Natural killer cell treated with Interleukin-12 subunit alpha and Interleukin-12 subunit beta and Interleukin-15 and Interleukin-18, amount 100 ng/mL, for 72 hours (primary cell): ENCODE measurements around the gene FAM13A. TPM values are rescaled to one million over a fixed set of nuclear protein-coding genes. Genes with fewer than 3 reads are reported as not detected.

ENCODE experiments used
- ATAC-seq, 2 donors: fragments of 150-1000 bp; cut with Tn5 transposase in 1 of 2; sonication (Bioruptor Pico), chemical (Tn5 transposase) in 1 of 2; 2 replicates each; pipeline ENCODE4 v1.10.0; 2021
- DNase-seq: peaks from one replicate; pipeline ENCODE4 v3.0.0; 2022; ENCODE audit warnings: low spot score
- H3K27ac Mint-ChIP-seq, 2 donors: 1 replicate in 1 of 2; 2 replicates in 1 of 2; pipeline ENCODE4 v1.8.0; 2022; ENCODE audit warnings: mixed read lengths in 2 of 2, mild to moderate bottlenecking in 1 of 2, moderate library complexity in 1 of 2
- H3K27me3 Mint-ChIP-seq, 2 donors: 1 replicate in 1 of 2; 2 replicates in 1 of 2; pipeline ENCODE4 v1.8.0; 2022; ENCODE audit warnings: mixed read lengths in 2 of 2
- H3K36me3 Mint-ChIP-seq: one replicate; pipeline ENCODE4 v1.8.0; 2022; ENCODE audit warnings: mixed read lengths
- H3K4me1 Mint-ChIP-seq, 2 donors: 1 replicate in 1 of 2; 2 replicates in 1 of 2; pipeline ENCODE4 v1.8.0; 2022; ENCODE audit warnings: low read depth in 2 of 2, mixed read lengths in 2 of 2, mild to moderate bottlenecking in 1 of 2
- H3K4me3 Mint-ChIP-seq: one replicate; pipeline ENCODE4 v1.8.0; 2022; ENCODE audit warnings: mixed read lengths
- H3K9me3 Mint-ChIP-seq: 2 replicates; pipeline ENCODE4 v1.8.0; 2022; ENCODE audit warnings: mixed read lengths
- total RNA-seq, 2 donors: library from RNA; stranded (reverse); gene quantifications; one replicate each; pipeline ENCODE4 v1.2.3, GENCODE V29; 2022

The FAM13A gene
- total RNA-seq, 2 donors from 2014 or later = 0.73 to 2.1 TPM

DNA sequence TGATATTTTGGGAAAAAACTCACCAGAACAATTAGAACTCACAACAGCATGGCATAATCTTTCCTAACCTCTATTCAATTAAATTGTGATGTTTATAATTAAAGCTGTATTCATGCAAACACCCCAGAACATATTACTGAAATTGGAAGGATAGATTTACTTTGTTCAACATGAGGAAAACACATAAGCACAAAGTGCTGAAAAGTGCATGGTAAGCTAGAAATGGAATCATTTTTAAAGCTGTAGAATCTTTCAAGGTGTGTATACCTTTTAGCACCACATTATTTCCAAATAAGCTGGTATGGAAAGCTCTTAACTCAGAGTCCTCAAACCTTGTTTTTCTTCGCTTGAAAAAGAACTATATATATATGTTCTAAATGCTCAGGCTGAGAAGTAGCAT, 268.6 kb downstream of the FAM13A start:
- Mint-ChIP-seq H3K27me3 (no peaks in the 10 kb centered on the region), H3K9me3 (no peaks in the 10 kb centered on the region), H3K36me3 (no peaks in the 10 kb centered on the region), H3K4me3 (no peak overlapping the region), H3K4me1 (peaks cover 13 to 20% of the 10 kb centered on the region in 2 donors), H3K27ac (no peak overlapping the region)
- DNase-seq (no peak), ATAC-seq (no peak)

DNA sequence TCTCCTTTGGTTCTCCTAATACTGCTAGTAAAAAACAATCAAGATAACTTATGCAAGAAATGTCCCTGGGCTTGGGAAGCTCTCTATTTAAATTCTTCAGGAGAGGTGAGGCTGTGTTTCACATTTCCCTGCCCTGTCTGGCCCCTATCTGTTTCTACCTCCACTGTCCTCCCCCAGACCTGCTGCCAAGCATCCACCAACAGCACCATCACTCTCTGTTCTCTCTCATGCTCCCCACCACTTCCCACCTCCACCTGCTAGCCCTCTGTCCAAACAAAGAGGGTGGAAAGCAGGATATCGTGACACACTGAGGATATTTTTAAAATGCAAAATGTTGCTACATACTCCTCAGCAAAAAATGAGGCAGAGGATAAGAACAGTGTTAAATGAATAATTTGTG, 271.0 kb downstream of the FAM13A start:
- Mint-ChIP-seq H3K36me3 (no peaks in the 10 kb centered on the region), H3K4me3 (no peak overlapping the region), H3K4me1 (peaks cover 0 to 2% of the 10 kb centered on the region in 2 donors), H3K9me3 (no peaks in the 10 kb centered on the region), H3K27me3 (no peaks in the 10 kb centered on the region), H3K27ac (no peak overlapping the region)
- DNase-seq = no peak
- no peak for ATAC-seq

DNA sequence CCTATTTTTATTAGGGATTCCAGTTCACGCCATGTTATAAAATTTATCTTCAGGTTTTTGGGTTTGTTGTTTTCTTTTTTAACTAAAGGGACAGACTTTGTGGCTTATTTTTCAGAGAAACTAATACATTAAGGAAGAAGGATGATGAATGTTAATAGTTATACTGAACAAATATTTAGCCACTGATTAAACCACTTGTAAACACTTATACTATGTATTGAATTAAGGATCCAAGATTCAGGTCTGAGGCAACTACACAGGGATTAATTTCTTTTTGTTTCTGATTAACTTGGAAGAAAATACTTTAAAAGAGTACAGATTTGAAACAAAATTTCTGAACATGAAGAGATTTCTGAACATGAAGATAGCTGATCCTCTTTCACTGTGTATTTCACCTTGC, 276.6 kb downstream of the FAM13A start:
- no peak overlapping the region for H3K4me3 Mint-ChIP-seq
- H3K9me3 Mint-ChIP-seq = no peaks in the 10 kb centered on the region
- H3K4me1 Mint-ChIP-seq = no peaks in the 10 kb centered on the region
- no peak for ATAC-seq
- H3K27me3 Mint-ChIP-seq = no peaks in the 10 kb centered on the region
- H3K27ac Mint-ChIP-seq = no peak overlapping the region
- no peaks in the 10 kb centered on the region for H3K36me3 Mint-ChIP-seq
- no peak for DNase-seq

DNA sequence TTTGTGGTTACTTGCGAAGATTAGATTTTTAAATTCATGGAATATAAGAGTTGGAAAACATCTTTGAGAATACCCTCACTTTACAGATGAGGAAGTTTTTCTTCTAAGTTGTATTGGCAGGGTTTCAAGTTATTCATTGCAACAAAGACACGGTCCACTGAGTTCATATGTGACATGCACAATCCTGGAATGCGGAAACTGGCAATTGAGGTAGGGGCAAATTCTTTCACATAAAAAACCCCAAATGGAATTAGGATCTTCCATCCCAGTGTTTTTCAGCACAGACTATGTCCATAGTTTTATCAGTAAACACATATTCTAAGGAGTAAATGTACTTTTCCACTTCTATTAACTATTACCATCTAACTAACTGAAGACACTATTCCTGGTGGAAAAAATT, 277.6 kb downstream of the FAM13A start:
- Mint-ChIP-seq H3K27ac (no peak overlapping the region), H3K4me3 (no peak overlapping the region), H3K9me3 (no peaks in the 10 kb centered on the region), H3K4me1 (no peaks in the 10 kb centered on the region), H3K27me3 (no peaks in the 10 kb centered on the region), H3K36me3 (peaks cover 5% of the 10 kb centered on the region)
- DNase-seq = no peak
- ATAC-seq = no peak

DNA sequence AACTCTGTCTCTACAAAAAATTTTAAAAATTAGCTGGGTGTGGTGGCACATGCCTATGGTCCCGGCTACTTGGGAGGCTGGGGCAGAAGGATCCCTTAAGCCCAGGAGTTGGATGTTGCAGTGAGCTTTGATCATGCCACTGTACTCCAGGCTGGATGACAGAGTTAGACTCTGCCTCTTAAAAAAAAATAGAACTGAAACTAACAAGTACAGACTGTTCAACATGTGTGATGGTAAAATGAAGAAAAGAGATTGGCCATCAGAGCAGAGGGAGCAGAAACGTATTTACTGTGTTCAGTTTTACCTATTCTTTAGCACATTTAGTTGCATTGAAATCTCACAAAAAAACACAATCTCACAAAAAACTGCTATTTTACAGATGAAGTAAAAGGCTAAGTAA, 281.5 kb downstream of the FAM13A start:
- Mint-ChIP-seq H3K27me3 (no peaks in the 10 kb centered on the region), H3K9me3 (no peaks in the 10 kb centered on the region), H3K27ac (no peak overlapping the region), H3K36me3 (peaks cover 5% of the 10 kb centered on the region), H3K4me3 (no peak overlapping the region), H3K4me1 (no peaks in the 10 kb centered on the region)
- no peak for DNase-seq
- no peak for ATAC-seq

DNA sequence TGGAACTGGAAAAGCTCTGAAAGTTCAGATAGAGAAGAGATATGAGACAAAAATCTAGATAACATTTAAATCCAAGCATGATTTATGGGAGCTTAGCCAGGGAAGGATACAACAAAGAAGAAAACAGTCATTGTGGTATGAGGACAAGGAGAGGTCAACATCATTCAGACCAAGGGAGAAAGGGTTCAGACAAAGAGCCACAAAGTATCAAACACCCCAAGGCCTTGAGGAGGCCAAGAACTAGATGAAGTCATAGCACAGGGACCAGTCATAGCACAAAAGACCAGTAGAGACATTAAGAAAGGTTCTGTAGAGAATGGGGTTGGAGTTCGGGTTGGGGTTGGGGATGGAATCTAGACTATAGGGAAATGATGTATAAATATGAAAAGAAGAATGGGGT, 282.0 kb downstream of the FAM13A start:
- ATAC-seq (no peak), DNase-seq (no peak)
- Mint-ChIP-seq H3K4me3 (no peak overlapping the region), H3K27me3 (no peaks in the 10 kb centered on the region), H3K36me3 (peaks cover 5% of the 10 kb centered on the region), H3K27ac (no peak overlapping the region), H3K4me1 (no peaks in the 10 kb centered on the region), H3K9me3 (no peaks in the 10 kb centered on the region)

DNA sequence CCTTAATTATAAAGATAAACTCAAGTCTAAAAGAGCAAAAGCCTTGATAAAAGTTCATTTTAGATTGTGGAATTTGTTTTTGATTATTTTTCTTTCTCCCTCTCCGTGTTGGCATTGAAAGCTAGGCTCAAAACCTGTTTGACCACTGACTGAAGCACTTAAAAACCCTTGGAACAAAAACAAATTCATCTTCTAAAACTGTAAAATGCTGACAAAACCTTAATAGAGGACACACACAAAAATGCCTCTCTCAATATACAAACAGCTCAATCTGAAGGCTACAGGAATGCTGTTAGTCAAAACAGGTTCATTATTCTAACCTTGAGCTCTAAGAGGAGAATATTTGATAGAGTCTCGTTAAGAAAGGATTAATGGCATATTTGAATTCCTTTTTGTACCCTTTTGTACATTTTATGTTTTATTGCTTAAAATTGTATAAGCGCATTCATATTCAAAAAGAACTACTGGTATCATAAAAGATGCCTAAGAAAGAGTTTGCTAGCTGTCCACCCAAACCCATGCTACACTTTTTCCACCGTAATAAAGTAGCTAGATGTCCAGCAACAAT, 285.0 kb downstream of the FAM13A start:
- ATAC-seq (no peak), DNase-seq (no peak)
- Mint-ChIP-seq H3K27me3 (no peaks in the 10 kb centered on the region), H3K4me1 (no peaks in the 10 kb centered on the region), H3K27ac (no peak overlapping the region), H3K4me3 (no peak overlapping the region), H3K36me3 (peaks cover 5% of the 10 kb centered on the region), H3K9me3 (no peaks in the 10 kb centered on the region)

DNA sequence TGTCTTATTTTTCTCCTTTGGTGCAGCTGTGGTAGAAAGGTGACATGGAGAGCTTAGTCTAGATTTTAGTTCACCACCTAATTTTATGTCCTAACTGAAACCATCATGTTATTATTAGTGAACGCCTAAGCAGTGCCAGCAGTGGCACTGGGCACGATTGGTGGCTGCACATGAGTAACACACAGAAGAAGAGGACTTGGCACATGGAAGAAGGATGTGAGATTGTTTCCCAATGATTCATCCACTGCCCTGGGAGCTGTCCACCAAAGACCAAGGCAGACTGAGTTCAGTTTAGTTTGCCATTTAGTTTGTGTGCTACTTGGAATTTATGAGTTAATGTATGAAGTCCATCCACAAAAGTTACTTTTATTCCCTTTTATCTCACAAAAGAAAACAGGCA, 291.3 kb downstream of the FAM13A start:
- Mint-ChIP-seq H3K27ac (no peak overlapping the region), H3K4me1 (peaks cover 12 to 13% of the 10 kb centered on the region in 2 donors), H3K9me3 (no peaks in the 10 kb centered on the region), H3K27me3 (no peaks in the 10 kb centered on the region), H3K4me3 (no peak overlapping the region), H3K36me3 (no peaks in the 10 kb centered on the region)
- ATAC-seq (no peak), DNase-seq (no peak)

DNA sequence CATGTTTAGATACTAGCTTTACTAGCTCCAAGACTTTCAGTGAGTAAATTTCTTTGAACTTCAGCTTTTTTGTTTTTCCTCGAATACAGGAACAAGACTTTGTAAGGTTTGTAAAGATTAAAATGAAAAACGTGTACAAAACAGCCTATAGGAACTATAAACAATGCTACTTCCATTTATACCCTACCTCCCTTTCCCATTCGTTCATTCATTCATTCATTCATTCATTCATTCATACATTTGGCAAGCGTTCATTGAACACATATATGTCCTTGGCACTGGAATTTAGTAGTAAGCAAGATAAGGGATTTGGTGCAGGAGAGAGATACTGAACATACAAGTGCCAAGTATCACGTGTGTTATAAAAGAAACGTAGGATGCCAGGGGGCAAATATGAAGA, 293.9 kb downstream of the FAM13A start:
- H3K36me3 Mint-ChIP-seq = no peaks in the 10 kb centered on the region
- H3K27me3 Mint-ChIP-seq = no peaks in the 10 kb centered on the region
- H3K4me3 Mint-ChIP-seq = no peak overlapping the region
- ATAC-seq = no peak
- H3K27ac Mint-ChIP-seq = no peak overlapping the region
- DNase-seq = no peak
- peaks cover 12 to 13% of the 10 kb centered on the region in 2 donors for H3K4me1 Mint-ChIP-seq
- no peaks in the 10 kb centered on the region for H3K9me3 Mint-ChIP-seq

DNA sequence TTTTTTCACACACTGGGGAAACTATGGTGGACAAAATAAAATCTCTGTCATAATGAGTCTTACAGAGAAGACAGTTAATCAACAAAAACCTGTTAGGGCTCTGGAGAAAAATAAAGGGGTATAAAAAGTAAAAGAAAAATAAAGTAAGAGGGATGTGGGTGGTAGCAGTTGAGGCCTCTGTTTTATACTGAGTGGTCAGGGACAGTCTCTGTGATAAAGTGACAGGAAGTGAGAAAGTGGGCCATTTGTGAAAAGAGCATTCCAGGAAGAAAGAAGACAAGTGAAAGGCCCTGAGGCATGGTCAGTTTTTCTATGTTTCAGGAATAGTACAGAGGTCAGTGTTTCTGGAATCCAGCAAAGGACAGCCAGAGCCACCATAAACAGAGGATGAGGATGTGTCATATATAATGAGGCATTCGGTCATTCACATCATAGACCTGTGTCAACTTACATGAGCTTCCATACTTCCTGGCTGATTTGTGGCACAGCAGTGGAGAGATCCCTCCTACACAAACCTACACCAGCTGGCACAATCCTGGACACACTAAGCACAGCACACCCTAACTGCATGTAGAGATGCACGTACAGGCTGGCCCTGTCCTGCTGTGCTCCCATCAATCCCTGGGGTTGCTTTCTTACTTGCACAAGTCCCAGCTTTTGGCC, 295.0 kb downstream of the FAM13A start:
- peak; percentile 54 to 63 for ATAC-seq
- Mint-ChIP-seq H3K4me3 (no peak overlapping the region), H3K27me3 (no peaks in the 10 kb centered on the region), H3K9me3 (no peaks in the 10 kb centered on the region), H3K4me1 (peaks cover 12 to 13% of the 10 kb centered on the region in 2 donors), H3K27ac (peak overlapping the region in 1 of 2 donors; percentile 3), H3K36me3 (no peaks in the 10 kb centered on the region)
- DNase-seq = no peak

DNA sequence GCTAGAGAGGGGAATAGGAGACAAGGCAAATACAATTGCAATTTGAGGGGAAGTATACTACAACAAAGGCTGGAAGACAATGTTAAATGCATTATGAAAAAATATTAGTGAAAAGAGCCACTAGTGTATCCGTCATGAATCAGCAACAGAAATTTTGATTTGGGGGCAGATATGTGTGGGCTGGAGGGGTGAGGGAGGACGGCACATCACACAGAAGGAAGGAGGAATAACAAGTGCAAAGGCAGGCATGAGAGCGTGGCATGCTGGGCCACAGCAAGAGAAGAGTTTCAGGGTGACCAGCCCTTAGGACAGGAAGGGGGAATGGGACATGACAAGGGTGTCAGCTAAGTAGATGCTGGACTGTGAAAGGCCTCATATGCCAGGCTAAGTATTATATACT, 295.6 kb downstream of the FAM13A start:
- ATAC-seq (no peak), DNase-seq (no peak)
- Mint-ChIP-seq H3K27me3 (no peaks in the 10 kb centered on the region), H3K36me3 (no peaks in the 10 kb centered on the region), H3K27ac (no peak overlapping the region), H3K4me3 (no peak overlapping the region), H3K4me1 (peaks cover 12 to 13% of the 10 kb centered on the region in 2 donors), H3K9me3 (no peaks in the 10 kb centered on the region)

DNA sequence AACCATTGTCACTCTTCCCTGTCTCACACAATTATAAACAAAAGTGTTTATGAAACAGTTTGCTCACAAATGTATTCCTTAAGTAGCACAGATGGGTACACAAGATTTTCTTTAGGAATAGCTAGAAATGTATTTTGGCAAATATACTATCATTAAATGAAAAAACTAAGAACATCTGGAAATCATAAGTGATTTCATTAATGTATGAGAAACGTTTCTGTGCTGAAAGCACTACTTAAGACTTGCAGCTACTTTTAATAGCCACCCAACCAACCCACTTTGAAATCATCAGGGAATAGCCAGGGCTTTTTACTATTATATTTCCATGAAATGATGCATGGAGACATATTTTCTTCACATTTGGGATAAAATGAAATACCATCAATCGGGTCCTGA, 297.1 kb downstream of the FAM13A start:
- Mint-ChIP-seq H3K4me1 (peaks cover 12 to 13% of the 10 kb centered on the region in 2 donors), H3K4me3 (no peak overlapping the region), H3K27me3 (no peaks in the 10 kb centered on the region), H3K9me3 (no peaks in the 10 kb centered on the region), H3K27ac (no peak overlapping the region), H3K36me3 (no peaks in the 10 kb centered on the region)
- ATAC-seq (no peak), DNase-seq (no peak)

DNA sequence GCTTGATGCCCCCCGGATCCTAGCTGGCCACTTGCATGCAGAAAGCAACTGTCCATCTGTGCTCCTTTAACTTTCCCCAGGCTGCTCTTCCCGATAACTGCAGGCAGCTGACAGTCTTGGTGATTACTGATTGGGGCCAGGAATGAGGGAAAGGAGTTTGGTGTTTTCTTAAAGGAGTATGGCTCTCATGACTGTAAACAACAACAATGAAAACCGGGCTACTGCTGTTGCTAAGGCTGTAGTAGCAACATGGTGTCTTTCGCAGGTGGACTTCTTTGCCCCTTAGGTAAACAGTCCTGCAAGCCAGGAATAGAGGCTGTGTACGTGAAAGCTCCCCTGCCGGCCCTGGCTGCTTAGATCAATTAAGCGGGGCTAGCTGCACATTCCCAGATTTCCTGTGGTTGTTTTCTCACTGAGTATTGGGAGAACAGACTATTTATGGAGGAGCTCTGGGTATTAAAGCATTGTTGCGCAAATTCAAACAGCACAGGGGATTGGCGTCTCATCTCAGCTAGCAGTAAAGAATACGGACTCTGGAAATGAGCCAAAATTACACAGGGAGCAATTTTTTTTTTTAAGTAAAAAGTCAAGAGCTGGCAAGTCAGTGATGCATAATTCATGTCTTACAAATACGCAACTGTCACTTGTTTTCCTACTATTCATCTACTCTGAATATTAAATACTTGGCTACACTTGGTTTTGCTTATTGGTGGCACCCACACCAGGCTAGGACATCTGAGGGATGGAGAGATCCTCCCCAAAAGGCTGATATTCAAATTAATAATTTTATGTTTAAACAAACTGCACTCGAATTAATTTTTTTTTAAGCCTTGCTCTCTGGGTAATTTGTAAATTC, 297.7 kb downstream of the FAM13A start:
- DNase-seq (no peak), ATAC-seq (no peak)
- Mint-ChIP-seq H3K27ac (peak overlapping the region in 1 of 2 donors; percentile 8), H3K27me3 (no peaks in the 10 kb centered on the region), H3K9me3 (no peaks in the 10 kb centered on the region), H3K36me3 (no peaks in the 10 kb centered on the region), H3K4me1 (peaks cover 12 to 13% of the 10 kb centered on the region in 2 donors), H3K4me3 (no peak overlapping the region)

DNA sequence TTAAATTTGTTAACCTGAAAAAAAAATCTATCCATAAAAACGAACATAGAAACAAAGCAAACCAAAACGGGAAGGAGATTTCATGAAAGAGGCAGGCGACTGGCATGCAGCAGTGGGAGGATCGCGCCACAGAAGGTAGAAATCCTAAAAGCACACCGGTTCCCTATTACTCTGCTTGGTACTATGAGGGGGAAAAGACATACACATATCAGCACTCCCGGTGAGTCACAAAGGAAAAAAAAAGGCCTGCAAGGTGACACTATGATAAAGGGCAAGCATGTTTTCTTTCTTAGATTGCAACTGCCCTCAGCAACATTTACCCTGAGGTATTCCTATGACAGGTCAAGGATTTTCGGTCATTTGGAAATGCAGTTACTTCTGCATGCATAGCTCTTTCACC, 298.7 kb downstream of the FAM13A start:
- H3K4me3 Mint-ChIP-seq = no peak overlapping the region
- peaks cover 12 to 13% of the 10 kb centered on the region in 2 donors for H3K4me1 Mint-ChIP-seq
- peak overlapping the region in 1 of 2 donors; percentile 8 for H3K27ac Mint-ChIP-seq
- no peaks in the 10 kb centered on the region for H3K9me3 Mint-ChIP-seq
- DNase-seq (no peak), ATAC-seq (no peak)
- H3K36me3 Mint-ChIP-seq = no peaks in the 10 kb centered on the region
- no peaks in the 10 kb centered on the region for H3K27me3 Mint-ChIP-seq
